Immature natural killer cell (primary cell): ENCODE data around the gene SMO. TPM values are rescaled to one million over a fixed set of nuclear protein-coding genes. Genes with fewer than 3 reads are reported as not detected.

Experiments
- DNase-seq, 3 donors: peaks; one replicate each; pipeline ENCODE4 v3.0.0; 2022; ENCODE audit warnings: mixed read lengths in 1 of 3
- H3K27ac Mint-ChIP-seq, 6 donors: one replicate each; pipeline ENCODE4 v1.8.0; 2020; ENCODE audit warnings: mixed read lengths in 6 of 6, mild to moderate bottlenecking in 5 of 6, inconsistent platforms in 4 of 6, moderate library complexity in 3 of 6
- H3K27me3 Mint-ChIP-seq, 3 donors: one replicate each; pipeline ENCODE4 v1.8.0; 2020 to 2021; ENCODE audit warnings: low read depth in 3 of 3, mild to moderate bottlenecking in 3 of 3, mixed read lengths in 3 of 3, moderate library complexity in 3 of 3, inconsistent platforms in 1 of 3
- H3K36me3 Mint-ChIP-seq, 3 donors: one replicate each; pipeline ENCODE4 v1.8.0; 2020; ENCODE audit warnings: mixed read lengths in 3 of 3, inconsistent platforms in 2 of 3, mild to moderate bottlenecking in 2 of 3
- H3K4me1 Mint-ChIP-seq, 2 donors: one replicate each; pipeline ENCODE4 v1.8.0; 2020; ENCODE audit warnings: inconsistent platforms in 2 of 2, mild to moderate bottlenecking in 2 of 2, mixed read lengths in 2 of 2, moderate library complexity in 1 of 2
- H3K4me3 Mint-ChIP-seq, 5 donors: one replicate each; pipeline ENCODE4 v1.8.0; 2020; ENCODE audit warnings: mild to moderate bottlenecking in 5 of 5, mixed read lengths in 5 of 5, inconsistent platforms in 3 of 5, moderate library complexity in 3 of 5
- H3K9me3 Mint-ChIP-seq, 6 donors: one replicate each; pipeline ENCODE4 v1.8.0; 2020; ENCODE audit warnings: mild to moderate bottlenecking in 6 of 6, mixed read lengths in 6 of 6, inconsistent platforms in 4 of 6, moderate library complexity in 3 of 6
- polyA plus RNA-seq, 3 donors: library from polyadenylated mRNA; unstranded; fragments of 300-500 nt; fragmentation: Illumina TruSeq; gene quantifications; one replicate each; pipeline ENCODE4 v1.2.3, GENCODE V29; 2021

SMO gene
- not detected for polyA plus RNA-seq

DNA sequence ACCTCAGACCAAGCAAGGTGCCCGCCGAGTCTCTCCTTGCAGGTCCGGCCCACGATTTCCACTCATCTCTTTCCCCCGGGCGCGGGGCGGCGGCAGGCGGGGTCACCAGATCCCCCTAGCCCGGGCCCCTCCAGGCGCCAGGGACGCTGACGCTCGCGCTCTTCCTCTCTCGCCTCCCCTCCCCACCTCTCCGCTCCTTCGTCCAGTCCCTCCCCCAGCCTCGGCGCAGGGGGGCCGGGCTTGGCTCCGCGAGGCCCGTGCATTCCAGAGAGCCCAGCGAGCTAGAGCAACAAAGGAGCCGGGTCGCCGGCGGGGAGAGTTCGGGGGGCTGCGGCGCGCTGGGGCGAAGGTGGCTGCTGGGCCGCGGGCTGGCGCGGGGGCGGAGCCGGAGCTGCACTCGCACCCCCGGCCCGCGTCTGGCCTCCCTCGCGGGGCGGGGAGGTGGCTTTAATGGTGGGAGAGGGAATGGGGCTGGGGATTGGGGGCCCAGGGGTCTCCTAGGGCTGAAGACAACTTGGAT is at the start of gene SMO:
Gene SMO (plus strand): TSS at position 262 of the 520 bp plus-strand sequence. CDS start 519 bp downstream, outside the sequence.
- H3K9me3 Mint-ChIP-seq, result no peaks in the 10 kb centered on the region
- no peak for DNase-seq
- peaks cover 9 to 36% (median 19%) of the 10 kb centered on the region in 3 donors for H3K27me3 Mint-ChIP-seq
- H3K4me1 Mint-ChIP-seq, result peaks cover 7 to 14% of the 10 kb centered on the region in 2 donors
- peak within 1 kb of the TSS; percentile 55 to 79 (median 69) for H3K4me3 Mint-ChIP-seq
- H3K36me3 Mint-ChIP-seq, result peaks cover 0 to 3% (median 0%) of the 10 kb centered on the region in 3 donors
- H3K27ac Mint-ChIP-seq, result no peak within 1 kb of the TSS

DNA sequence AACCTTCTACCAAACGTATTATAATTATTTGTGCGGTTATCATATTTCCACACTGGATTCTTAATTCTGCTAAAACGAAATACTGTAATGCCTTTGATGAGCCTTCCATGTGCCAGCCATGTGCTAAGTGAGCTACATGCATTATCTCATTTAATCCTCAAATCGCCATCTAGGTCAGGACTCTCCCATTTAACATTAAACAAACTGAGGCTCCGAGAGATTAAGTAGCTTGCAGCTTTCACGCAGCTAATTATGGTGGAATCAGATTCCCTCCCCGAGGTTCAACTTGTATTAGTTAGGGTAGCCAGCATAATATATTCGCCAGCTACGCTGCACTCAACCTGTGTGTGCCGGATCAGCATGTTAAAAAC is 44.7 kb upstream of the SMO start:
- Mint-ChIP-seq H3K36me3 (peaks cover 0 to 6% (median 0%) of the 10 kb centered on the region in 3 donors), H3K27me3 (peaks cover 4 to 20% (median 11%) of the 10 kb centered on the region in 3 donors), H3K9me3 (no peaks in the 10 kb centered on the region), H3K27ac (peak overlapping the region in 1 of 6 donors; percentile 16), H3K4me1 (peaks cover 20 to 26% of the 10 kb centered on the region in 2 donors), H3K4me3 (peak overlapping the region; percentile 89 to 96 (median 91))
- no peak for DNase-seq

DNA sequence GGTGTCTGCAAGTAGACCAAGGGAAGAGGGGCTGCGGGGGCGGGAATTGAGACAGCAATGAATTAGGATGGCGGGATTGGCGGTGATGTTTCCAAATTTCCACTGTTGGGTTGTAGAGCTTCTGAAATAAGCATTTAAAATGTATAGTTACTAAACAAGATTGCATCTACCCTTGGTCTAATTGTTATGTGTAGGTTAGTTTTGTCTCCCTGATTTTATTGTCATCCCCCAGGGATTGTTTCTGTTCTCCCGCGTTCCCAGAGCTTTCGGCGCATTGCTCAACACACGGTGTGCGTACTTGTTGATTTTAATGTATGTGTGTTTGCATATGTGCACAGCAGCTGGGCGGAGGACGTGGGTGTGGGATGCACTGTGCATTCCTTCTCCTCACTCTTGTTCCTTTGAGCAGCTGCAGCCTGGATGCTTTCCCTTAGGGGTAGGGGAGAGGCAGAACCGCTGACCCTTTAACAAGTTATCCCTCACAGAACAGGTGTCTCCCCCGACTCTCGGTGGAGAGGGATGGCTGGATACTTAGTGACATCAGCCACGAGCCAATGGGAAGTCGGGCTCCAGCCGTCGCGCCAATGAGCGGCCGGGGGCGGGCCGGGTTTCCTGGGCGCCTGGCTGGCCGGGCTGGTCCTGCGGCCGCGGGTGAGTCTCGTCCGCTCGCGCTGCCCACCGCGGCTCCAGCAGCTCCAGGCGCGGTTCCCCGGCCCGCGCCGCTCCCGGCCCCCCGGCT is 44.2 kb upstream of the SMO start, which contains the start of gene TSPAN33:
Gene TSPAN33 (plus strand): TSS at position 613 of the 739 bp plus-strand sequence. CDS start 274 bp downstream, outside the sequence.
- H3K4me3 Mint-ChIP-seq, result peak within 1 kb of the TSS; percentile 89 to 96 (median 91)
- no peaks in the 10 kb centered on the region for H3K9me3 Mint-ChIP-seq
- H3K27ac Mint-ChIP-seq, result peak within 1 kb of the TSS in 2 of 6 donors; percentile 27 to 71
- peaks cover 0 to 6% (median 0%) of the 10 kb centered on the region in 3 donors for H3K36me3 Mint-ChIP-seq
- peak; percentile 51 to 57 (median 55) for DNase-seq
- peaks cover 20 to 24% of the 10 kb centered on the region in 2 donors for H3K4me1 Mint-ChIP-seq
- peaks cover 4 to 22% (median 11%) of the 10 kb centered on the region in 3 donors for H3K27me3 Mint-ChIP-seq

DNA sequence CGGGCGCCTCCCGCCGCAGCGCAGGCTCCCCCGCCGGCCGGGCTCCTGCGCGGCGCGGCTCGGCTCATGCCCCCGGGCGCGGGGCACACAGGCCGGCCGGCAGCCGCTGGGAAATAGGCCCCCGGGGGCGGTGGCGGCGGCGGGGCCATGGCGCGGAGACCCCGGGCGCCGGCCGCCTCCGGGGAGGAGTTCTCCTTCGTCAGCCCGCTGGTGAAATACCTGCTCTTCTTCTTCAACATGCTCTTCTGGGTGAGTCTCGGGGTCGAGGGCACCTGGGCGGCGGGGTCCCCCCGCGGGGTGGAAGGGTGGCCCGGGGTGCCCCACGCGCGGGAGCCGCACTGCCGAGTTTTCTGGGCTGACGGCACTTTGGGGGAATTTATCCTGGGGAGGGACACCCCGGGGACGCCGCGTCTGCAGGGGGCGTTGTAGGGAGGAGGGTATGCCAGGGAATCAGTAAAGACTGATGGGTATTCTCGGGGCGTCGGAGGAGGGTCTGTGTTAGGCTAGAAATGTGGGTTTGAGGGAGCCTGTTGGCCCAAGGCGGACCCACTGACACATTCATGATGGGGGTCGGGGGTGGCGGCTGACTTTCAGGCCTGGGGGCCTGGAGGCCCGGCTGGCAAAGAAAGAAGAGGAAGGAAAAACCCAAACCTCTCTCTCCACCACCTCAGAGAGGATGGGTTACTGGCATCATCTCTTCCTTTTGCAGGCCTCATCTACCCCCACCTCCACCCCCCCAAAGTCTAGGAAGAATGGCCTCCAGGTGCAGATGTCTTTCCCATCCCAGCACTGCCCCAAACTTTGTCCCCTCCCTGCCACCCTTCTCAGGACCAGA is 43.4 kb upstream of the SMO start:
- Mint-ChIP-seq H3K27me3 (peaks cover 4 to 26% (median 11%) of the 10 kb centered on the region in 3 donors), H3K4me1 (peaks cover 20 to 24% of the 10 kb centered on the region in 2 donors), H3K9me3 (no peaks in the 10 kb centered on the region), H3K36me3 (peaks cover 0 to 6% (median 0%) of the 10 kb centered on the region in 3 donors), H3K27ac (peak overlapping the region in 2 of 6 donors; percentile 27 to 71), H3K4me3 (peak overlapping the region; percentile 77 to 86 (median 85))
- DNase-seq, result peak; percentile 9 to 18 (median 15)

DNA sequence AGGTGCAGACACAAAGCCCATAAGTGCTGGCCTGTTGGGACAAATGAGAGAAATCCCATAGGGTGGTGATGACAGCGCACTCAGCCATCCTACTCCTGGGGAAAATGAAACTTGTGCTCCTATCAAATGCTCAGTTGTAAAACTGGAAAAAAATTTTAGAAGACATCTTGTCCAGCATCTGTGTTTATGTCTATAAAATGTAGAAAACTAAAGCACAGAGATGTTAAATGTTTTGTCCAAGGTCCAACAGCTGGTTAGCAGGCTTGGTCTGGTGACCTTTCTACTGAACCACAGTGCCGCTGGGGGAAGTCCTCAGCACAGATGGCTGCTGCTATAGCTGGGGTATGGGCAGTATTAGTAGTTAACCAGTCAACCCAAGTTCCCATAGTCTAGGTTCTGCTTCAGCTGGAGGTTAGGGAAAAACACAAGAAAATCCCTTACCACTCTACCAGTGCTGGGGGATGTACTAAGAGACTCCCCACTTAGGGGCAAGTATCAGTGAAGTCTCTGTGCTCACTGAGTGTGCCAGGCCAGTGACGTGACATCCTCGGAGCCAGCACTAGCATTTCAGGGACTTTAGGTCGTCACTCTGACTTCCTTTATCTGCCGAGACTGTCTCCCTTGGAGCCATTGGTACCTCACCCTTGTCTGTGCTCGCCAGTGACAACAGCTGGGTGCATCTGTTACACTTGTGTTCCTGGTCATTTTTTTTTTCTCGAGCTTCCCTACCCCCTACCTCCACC is 42.0 kb upstream of the SMO start:
- Mint-ChIP-seq H3K27ac (no peak overlapping the region), H3K4me1 (peaks cover 20 to 24% of the 10 kb centered on the region in 2 donors), H3K9me3 (no peaks in the 10 kb centered on the region), H3K27me3 (peaks cover 3 to 28% (median 11%) of the 10 kb centered on the region in 3 donors), H3K4me3 (peak overlapping the region; percentile 73 to 86 (median 85)), H3K36me3 (peaks cover 0 to 6% (median 0%) of the 10 kb centered on the region in 3 donors)
- no peak for DNase-seq

DNA sequence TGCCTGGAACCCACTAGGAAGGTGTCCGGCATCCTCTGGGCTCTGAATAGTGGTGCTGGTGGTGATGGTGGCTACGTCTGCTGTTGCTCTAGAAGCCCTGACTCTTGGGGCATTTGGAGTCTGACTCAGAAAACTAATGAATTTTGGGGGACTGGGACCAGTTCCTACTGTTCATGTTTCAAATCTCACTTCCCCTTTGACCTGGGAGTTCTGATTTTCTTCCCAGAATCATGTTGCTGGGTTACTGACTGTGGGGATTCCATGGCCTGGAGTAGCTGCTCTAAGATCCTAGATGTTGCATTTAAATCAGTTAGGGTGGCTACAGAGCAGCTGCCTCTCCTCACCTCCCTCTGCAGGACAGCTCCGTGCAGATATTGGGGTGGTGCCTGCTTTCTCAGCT is 40.7 kb upstream of the SMO start:
- no peak overlapping the region for H3K27ac Mint-ChIP-seq
- H3K4me1 Mint-ChIP-seq, result peaks cover 20 to 24% of the 10 kb centered on the region in 2 donors
- DNase-seq, result no peak
- no peaks in the 10 kb centered on the region for H3K9me3 Mint-ChIP-seq
- peaks cover 0 to 6% (median 0%) of the 10 kb centered on the region in 3 donors for H3K36me3 Mint-ChIP-seq
- H3K4me3 Mint-ChIP-seq, result no peak overlapping the region
- H3K27me3 Mint-ChIP-seq, result peaks cover 3 to 28% (median 11%) of the 10 kb centered on the region in 3 donors

DNA sequence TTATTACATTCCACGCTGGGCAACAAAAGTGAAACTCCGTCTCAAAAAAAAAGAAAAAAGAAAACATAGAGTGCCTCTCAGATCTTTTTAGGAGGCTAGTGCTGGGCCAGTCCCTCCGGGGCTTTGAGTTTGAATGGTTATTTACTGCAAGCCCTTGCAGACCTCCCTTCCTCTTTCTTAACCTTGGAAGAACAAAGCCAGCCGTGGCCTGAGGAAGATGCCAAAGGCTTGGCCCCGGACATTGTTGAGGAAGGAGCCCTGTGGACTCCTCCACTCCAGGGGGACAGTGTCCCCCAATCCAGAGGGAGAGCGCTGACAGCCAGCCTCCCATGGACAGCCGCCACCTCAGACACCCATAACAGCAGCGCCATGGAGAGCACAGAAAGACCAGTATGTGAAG is 38.9 kb upstream of the SMO start:
- Mint-ChIP-seq H3K27ac (no peak overlapping the region), H3K4me3 (no peak overlapping the region), H3K36me3 (no peaks in the 10 kb centered on the region), H3K27me3 (peaks cover 0 to 25% (median 3%) of the 10 kb centered on the region in 3 donors), H3K4me1 (peaks cover 11 to 15% of the 10 kb centered on the region in 2 donors), H3K9me3 (no peaks in the 10 kb centered on the region)
- DNase-seq, result no peak

DNA sequence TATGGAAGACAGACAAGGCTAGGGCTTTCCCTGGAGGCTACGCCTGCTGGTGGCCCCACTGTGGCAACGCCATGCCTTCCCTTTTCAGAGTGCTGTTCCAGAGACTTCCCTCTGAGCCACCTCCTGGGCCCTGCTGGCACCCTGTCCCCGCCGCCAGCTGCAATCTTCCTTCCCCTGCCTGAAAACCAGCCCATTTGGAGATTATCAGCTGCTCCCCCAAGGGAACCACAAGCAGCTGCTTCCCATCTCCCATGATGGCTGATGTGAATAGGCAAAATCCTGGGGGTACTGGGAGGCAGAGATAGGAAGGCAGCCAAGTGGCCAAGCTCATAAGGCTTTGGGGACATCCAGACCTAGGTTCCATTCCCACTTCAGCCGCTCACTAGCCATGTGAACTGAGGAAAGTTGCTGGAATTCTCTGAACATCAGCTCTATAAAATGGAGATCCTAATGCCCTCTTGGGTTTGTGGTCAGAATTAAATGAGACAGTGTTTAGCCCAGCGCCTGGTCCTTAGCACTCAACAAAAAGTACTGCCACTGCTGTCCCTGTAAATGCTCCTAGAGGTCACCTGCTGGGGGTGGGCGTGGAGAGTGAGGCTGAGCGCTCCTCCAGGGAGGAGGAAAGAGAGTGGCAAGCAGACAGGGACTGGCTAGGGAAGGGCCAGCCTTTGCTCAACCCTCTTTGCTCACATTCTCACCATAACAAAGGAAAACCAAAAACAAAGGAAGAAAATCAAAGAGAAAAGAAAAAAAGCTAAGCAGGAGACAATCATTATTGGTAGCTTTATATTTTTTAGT is 38.0 kb upstream of the SMO start:
- H3K27ac Mint-ChIP-seq, result peak overlapping the region in 1 of 6 donors; percentile 43
- no peak overlapping the region for H3K4me3 Mint-ChIP-seq
- peaks cover 0 to 21% (median 3%) of the 10 kb centered on the region in 3 donors for H3K27me3 Mint-ChIP-seq
- no peaks in the 10 kb centered on the region for H3K36me3 Mint-ChIP-seq
- DNase-seq, result no peak
- peaks cover 7 to 10% of the 10 kb centered on the region in 2 donors for H3K4me1 Mint-ChIP-seq
- no peaks in the 10 kb centered on the region for H3K9me3 Mint-ChIP-seq

DNA sequence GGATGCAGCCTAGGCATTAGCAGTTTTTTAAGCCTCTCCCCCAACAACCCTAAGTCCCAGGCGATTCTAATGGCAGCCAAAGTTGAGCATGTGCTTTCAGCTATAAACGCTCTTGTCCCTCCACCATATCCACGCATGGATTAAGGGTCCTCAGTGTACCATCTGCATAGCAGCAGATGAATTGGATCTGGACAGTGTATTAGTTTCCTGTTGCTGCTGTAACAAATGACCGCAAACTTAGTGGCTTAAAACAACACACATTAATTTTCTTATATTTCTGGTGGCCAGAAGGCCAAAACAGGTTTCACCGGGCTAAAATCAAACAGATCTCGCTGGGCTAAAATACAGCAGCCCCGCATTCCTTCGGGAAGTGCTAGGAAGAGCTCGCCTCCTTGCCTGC is 30.8 kb upstream of the SMO start:
- H3K9me3 Mint-ChIP-seq, result peaks cover 0 to 2% (median 0%) of the 10 kb centered on the region in 6 donors
- H3K4me3 Mint-ChIP-seq, result no peak overlapping the region
- H3K36me3 Mint-ChIP-seq, result no peaks in the 10 kb centered on the region
- DNase-seq, result no peak
- no peak overlapping the region for H3K27ac Mint-ChIP-seq
- H3K27me3 Mint-ChIP-seq, result peaks cover 0 to 4% (median 1%) of the 10 kb centered on the region in 3 donors
- H3K4me1 Mint-ChIP-seq, result no peaks in the 10 kb centered on the region

DNA sequence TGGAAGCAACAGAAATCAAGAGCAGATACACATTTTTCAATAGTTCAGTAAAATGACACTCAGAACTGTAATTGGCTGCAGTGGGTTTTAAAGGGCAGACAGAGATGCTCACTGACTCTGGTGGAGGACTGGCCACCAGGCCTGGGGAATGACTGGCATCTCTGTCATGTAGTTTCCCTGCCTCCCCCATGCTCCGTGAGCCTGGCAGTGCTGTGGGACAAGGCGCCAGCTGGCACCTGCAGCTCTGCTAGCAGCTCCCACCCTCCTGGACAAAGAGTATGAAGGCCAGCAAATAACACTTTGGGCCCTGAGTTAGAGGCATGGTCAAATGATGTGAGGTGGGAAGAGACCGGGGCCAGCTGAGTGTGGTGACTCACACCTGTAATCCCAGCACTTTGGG is 28.9 kb upstream of the SMO start:
- Mint-ChIP-seq H3K4me3 (no peak overlapping the region), H3K9me3 (peaks cover 0 to 2% (median 0%) of the 10 kb centered on the region in 6 donors), H3K27ac (no peak overlapping the region), H3K36me3 (no peaks in the 10 kb centered on the region), H3K27me3 (peaks cover 0 to 4% (median 0%) of the 10 kb centered on the region in 3 donors), H3K4me1 (no peaks in the 10 kb centered on the region)
- DNase-seq, result no peak

DNA sequence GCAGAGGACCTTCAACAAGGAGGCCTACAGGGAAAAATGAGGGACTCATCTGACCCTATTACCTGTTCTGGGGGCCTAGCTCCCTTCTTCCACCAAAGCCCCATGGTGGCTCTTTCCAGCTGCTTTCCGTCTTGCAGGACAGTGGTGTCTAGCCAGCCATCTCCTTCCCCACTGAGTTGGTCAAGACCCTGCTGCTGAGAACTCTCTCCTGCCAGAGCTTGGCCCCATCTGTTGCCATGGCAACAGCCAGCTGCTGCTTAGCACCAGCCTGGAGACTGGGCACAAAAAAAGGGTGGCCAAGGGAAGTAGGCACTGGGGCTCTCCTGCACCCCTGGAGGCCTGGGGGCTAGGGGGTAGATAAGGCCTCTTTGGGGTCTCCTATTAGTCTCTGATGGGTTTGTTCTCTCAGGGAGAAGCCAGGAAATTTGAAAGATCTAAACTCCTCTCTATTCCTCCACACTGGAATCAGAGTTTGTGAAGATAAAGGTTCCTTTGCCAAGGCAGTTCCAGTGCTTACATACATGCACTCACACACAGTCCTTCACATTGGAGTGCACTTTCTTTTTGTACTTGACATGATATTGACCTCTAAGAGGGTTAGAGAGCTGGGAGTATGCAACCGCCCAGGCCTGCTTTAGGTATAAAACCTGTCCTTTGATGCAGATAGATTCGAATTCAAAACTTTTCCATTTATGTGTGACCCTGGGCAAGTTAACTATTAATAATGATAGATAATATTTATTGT is 28.1 kb upstream of the SMO start:
- Mint-ChIP-seq H3K4me3 (no peak overlapping the region), H3K27me3 (peaks cover 0 to 4% (median 0%) of the 10 kb centered on the region in 3 donors), H3K9me3 (peaks cover 0 to 2% (median 0%) of the 10 kb centered on the region in 6 donors), H3K36me3 (peaks cover 0 to 5% (median 0%) of the 10 kb centered on the region in 3 donors), H3K4me1 (no peaks in the 10 kb centered on the region), H3K27ac (no peak overlapping the region)
- DNase-seq, result no peak
